GM12873 (cell line): ENCODE data around the gene KMT2B.

Experiments
- TF ChIP-seq, protein P1 (sequence below): IDR thresholded peaks from 2 replicates; pipeline ENCODE4 v1.5.1; 2012; ENCODE audit warnings: low read depth, mild to moderate bottlenecking, moderate library complexity, low read length, control low read depth; ENCODE audit not compliant: insufficient read depth; ENCODE audit errors: missing control alignments

Gene KMT2B

DNA sequence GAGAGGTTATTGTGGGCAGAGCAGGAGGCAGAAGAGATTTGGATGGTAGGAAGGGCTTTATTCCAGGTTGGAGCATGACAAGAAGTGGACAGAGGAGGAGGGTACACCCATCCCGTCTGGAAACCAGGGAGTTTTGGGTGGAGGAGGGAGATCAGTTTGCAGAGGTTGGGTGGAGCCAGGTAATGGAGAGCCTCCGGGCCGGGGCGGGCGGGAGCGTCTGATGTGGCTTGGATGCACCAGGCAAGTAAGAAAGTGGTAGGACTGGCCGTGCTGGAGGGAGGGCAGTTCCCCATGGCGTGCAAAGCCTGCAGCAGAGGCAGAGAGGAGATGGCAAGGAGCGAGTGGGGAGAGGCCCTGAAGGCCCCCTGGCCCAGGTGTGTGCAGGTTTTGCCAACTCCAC, 13.6 kb downstream of the KMT2B start:
- TF ChIP-seq, protein P1, sequence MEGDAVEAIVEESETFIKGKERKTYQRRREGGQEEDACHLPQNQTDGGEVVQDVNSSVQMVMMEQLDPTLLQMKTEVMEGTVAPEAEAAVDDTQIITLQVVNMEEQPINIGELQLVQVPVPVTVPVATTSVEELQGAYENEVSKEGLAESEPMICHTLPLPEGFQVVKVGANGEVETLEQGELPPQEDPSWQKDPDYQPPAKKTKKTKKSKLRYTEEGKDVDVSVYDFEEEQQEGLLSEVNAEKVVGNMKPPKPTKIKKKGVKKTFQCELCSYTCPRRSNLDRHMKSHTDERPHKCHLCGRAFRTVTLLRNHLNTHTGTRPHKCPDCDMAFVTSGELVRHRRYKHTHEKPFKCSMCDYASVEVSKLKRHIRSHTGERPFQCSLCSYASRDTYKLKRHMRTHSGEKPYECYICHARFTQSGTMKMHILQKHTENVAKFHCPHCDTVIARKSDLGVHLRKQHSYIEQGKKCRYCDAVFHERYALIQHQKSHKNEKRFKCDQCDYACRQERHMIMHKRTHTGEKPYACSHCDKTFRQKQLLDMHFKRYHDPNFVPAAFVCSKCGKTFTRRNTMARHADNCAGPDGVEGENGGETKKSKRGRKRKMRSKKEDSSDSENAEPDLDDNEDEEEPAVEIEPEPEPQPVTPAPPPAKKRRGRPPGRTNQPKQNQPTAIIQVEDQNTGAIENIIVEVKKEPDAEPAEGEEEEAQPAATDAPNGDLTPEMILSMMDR: no peak

DNA sequence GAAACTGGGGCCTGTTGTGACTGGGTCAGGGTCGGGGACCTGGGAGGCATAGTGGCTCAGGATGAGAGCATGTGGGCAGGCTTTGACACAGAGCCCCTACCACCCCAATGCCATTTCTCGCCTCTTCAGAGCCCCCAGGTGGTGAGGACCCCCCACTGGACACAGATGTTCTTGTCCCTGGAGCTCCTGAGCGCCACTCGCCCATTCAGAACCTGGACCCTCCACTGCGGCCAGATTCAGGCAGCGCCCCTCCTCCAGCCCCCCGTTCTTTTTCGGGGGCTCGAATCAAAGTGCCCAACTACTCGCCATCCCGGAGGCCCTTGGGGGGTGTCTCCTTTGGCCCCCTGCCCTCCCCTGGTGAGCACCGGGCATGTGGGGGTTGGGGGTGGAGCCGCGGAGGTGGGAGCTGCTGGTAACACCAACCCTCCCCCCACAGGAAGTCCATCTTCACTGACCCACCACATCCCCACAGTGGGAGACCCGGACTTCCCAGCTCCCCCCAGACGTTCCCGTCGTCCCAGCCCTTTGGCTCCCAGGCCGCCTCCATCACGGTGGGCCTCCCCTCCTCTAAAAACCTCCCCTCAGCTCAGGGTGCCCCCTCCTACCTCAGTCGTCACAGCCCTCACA, 14.1 kb downstream of the KMT2B start:
- TF ChIP-seq, protein P1: no peak

DNA sequence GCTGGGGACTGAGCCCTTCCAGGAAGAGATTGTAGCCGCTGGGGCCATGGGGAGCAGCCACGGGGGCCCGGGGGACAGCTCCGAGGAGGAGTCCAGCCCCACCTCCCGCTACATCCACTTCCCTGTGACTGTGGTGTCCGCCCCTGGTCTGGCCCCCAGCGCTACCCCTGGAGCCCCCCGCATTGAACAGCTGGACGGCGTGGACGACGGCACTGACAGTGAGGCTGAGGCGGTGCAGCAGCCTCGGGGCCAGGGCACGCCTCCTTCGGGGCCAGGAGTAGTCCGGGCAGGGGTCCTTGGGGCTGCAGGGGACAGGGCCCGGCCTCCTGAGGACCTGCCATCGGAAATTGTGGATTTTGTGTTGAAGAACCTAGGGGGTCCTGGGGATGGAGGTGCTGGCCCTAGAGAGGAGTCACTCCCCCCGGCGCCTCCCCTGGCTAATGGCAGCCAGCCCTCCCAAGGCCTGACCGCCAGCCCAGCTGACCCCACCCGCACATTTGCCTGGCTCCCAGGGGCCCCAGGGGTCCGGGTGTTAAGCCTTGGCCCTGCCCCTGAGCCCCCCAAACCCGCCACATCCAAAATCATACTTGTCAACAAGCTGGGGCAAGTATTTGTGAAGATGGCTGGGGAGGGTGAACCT, 14.9 kb downstream of the KMT2B start:
- TF ChIP-seq, protein P1: no peak

DNA sequence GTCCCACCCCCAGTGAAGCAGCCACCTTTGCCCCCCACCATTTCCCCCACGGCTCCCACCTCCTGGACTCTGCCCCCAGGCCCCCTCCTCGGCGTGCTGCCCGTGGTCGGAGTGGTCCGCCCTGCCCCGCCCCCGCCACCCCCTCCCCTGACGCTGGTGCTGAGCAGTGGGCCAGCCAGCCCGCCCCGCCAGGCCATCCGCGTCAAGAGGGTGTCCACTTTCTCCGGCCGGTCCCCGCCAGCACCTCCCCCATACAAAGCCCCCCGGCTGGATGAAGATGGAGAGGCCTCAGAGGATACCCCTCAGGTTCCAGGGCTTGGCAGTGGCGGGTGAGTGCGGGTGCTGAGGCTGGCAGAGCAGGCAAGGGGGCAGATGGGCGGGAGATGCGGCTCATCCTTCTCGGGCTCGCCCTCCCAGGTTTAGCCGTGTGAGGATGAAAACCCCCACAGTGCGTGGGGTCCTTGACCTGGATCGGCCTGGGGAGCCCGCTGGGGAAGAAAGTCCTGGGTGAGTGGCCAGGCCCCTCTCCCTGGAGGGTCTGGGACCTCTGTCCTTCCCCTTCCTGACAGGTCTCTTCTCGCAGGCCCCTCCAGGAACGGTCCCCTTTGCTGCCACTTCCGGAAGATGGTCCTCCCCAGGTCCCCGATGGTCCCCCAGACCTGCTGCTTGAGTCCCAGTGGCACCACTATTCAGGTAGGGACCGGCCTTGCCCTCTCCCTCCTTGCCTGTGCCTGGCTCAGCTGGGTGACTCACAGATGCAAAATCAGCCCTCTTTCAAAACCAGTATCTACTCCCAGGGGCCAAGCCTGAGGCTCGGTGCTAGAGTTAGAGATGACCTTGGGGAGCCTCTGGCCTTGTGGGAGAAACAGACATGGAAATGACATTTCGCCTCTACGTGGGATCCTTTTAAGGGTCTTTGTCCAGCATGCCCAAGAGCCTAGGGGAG, 15.7 kb downstream of the KMT2B start:
- TF ChIP-seq, protein P1: no peak

DNA sequence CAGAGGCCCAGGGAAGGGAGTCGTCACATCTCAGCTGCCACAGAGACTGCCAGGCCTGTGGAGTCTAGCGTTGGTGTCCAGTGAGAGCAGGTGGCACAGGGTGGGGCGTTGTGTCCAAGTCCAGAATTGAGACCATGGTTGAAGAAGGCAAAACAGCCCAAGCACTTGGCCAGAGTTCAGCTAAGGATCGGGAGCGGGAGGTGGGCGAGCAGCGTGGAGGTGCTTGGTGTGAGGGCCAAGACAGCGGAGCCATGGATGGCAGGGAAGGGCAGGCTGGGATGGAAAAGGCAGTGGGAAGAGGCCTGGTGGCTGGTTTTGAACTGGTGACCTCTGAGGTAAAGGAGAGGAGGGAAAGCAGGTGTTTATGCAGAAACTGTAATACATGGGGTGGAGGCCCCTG, 16.5 kb downstream of the KMT2B start:
- TF ChIP-seq, protein P1: no peak

DNA sequence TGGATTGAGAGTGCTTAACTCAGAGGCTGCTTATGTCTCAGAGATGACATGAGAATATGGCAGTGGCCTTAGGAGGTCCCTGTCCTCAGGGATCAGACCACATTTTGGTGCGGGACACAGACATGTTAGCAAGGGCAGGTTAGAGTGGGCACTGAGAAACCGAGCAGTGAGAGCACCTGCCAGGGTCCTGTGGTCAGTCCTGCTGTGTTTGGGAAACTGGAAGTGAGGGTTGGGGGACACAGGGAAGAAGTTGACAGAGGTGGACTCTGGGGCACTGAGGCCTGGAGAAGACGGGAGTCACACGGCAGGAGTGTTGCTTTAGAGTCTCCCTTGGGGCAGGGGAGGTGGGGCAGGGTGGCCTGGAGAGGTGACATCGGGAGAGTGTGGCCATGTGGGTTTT, 17.1 kb downstream of the KMT2B start:
- TF ChIP-seq, protein P1: no peak

DNA sequence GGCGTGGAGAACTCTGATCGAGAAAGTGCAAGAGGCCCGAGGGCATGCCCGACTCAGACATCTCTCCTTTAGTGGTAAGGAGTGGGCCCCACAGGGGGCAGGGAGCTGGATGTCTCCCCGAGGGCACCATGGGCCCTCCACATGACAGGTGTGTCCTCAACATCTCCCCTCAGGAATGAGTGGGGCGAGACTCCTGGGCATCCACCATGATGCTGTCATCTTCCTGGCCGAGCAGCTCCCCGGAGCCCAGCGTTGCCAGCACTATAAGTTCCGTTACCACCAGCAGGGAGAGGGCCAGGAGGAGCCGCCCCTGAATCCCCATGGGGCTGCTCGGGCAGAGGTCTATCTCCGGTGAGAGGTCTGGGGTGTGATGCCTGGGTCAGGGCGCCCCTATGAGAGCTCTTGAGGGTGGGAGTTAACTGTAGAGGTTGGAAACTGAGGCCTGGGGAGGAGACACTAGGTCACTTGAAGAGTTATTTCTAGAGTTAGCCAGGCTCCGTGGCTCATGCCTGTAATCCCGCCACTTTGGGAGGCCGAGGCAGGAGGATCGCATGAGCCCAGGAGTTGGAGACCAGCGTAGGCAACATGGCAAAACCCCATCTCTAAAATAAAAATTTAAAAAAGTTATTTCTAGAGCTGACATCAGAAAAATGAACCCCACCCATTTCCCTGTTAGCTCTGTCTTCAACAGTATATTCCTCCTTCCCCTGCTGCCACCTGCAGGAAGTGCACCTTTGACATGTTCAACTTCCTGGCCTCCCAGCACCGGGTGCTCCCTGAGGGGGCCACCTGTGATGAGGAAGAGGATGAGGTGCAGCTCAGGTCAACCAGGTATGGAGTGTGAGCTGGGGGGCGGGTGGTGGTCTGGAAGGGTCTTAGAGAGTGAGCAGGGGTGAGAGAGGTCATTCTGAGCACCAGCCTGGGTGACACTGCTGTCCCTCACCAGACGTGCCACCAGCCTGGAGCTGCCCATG, 19.4 kb downstream of the KMT2B start:
- TF ChIP-seq, protein P1: peak; percentile 42
